Measurements from ENCODE around the gene FOSL1.

- no peak for TF ChIP-seq CTCF (IDR thresholded peaks at IDR 0.05; ENCODE audit: low read length)
- no peak for TF ChIP-seq EZH2 (IDR thresholded peaks at IDR 0.05; ENCODE audit: borderline replicate concordance, low read length)
Observed at GRCh38 chr11:65870706-65871681, 29.2 kb downstream of the FOSL1 start.
